Measurements from ENCODE around the gene PDILT.
"Not testable (repeated sequence)": the region's sequence is repeated elsewhere in the genome, so short reads cannot be mapped to it uniquely, and the experiment has no call there.

DNA sequence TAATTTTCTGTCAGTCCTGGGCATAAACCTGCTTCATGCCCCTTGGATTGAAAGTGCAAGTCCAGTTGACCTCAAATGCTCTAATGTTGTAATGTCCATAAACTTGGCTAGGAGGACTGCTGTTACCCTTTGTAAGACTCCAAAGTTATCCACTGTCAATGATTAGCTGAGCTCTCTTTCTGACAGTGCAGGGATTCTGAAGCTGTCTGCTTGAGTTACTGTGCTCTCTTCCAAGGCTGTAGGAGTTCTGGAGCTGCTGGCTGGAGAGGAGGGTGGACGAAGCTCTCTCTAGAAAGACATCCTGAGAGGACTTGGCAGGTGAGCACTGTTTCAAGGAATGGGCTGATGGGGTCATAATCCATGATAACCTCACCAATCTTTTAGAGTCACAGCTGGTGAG, 46.8 kb upstream of the PDILT start, which contains the start of gene ACSM2A:
- TF ChIP-seq POLR2AphosphoS5, POLR2A (IDR thresholded peaks at IDR 0.05): not testable (repeated sequence)
